ENCODE results near the gene SPAG16.

DNA sequence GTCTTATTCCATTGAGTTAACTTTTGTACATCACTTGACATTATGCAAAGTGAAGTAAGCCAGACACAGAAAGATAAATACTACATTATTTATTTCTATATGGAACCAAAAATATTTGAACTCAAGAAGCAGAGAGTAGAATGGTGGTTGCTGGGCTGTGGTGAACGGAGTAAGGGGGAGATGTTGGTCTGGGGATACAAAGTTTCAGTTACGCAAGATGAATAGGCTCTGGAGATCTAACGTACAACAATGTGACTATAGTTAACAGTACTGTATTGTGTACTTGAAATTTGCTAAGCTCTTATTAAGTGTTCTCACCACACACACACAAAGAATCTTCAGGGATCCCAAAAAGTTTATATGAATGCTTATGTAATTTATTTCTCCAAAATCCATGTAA lies 1001.7 kb downstream of the SPAG16 start:
- TF ChIP-seq, protein P1, sequence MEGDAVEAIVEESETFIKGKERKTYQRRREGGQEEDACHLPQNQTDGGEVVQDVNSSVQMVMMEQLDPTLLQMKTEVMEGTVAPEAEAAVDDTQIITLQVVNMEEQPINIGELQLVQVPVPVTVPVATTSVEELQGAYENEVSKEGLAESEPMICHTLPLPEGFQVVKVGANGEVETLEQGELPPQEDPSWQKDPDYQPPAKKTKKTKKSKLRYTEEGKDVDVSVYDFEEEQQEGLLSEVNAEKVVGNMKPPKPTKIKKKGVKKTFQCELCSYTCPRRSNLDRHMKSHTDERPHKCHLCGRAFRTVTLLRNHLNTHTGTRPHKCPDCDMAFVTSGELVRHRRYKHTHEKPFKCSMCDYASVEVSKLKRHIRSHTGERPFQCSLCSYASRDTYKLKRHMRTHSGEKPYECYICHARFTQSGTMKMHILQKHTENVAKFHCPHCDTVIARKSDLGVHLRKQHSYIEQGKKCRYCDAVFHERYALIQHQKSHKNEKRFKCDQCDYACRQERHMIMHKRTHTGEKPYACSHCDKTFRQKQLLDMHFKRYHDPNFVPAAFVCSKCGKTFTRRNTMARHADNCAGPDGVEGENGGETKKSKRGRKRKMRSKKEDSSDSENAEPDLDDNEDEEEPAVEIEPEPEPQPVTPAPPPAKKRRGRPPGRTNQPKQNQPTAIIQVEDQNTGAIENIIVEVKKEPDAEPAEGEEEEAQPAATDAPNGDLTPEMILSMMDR (IDR thresholded peaks at IDR 0.05): no peak
- TF ChIP-seq EZH2phosphoT487 (IDR thresholded peaks at IDR 0.05; ENCODE audit: borderline replicate concordance, low read depth) (no peak), NRF1 (IDR thresholded peaks at IDR 0.05; ENCODE audit: low read depth, low read length) (no peak)
